HEK293 (cell line): ENCODE measurements around the gene UBA6.
"Not testable (repeated sequence)": the region's sequence is repeated elsewhere in the genome, so short reads cannot be mapped to it uniquely, and the experiment has no call there.

Experiments
- CTCF ChIA-PET: fragments of 350-600 bp; formaldehyde crosslinking; extraction: SDS; loops from one replicate; lab custom pipeline; 2021; ENCODE audit warnings: antibody characterized with exemption; lab: Yijun Ruan, JAX
- POLR2A ChIA-PET: fragments of 300-600 bp; formaldehyde crosslinking; extraction: SDS; loops from one replicate; lab custom pipeline; 2020; ENCODE audit warnings: antibody characterized with exemption, inconsistent platforms; lab: Yijun Ruan, JAX
- H3K27ac ChIP-seq: fragments of 200-500 bp; sonication (Bioruptor generic); 2 replicates; pipeline ENCODE4 v1.5.1; 2014; ENCODE audit warnings: low read depth, low read length, control low read depth, inconsistent platforms; ENCODE audit errors: extremely low read depth
- H3K36me3 ChIP-seq, 2 experiments: fragments of 200-500 bp in 1 of 2; sonication (Bioruptor generic) in 1 of 2; 1 replicate in 1 of 2; 2 replicates in 1 of 2; pipeline ENCODE4 v1.5.1; 2014 to 2017; ENCODE audit warnings: inconsistent platforms in 2 of 2, low read length in 2 of 2; ENCODE audit not compliant: control insufficient read depth in 2 of 2, insufficient read depth in 1 of 2
- H3K4me1 ChIP-seq: fragments of 200-500 bp; sonication (Bioruptor generic); 2 replicates; pipeline ENCODE4 v1.5.1; 2014; ENCODE audit warnings: mild to moderate bottlenecking, low read length, inconsistent platforms; ENCODE audit not compliant: control insufficient read depth, insufficient read depth
- H3K4me3 ChIP-seq: 2 replicates; pipeline ENCODE4 v1.5.1; 2011; ENCODE audit warnings: low read depth, mild to moderate bottlenecking, control low read depth, low read length, moderate library complexity
- H3K9me3 ChIP-seq: fragments of 200-500 bp; sonication (Bioruptor generic); 2 replicates; pipeline ENCODE4 v1.5.1; 2014; ENCODE audit warnings: low read depth, low read length, inconsistent platforms; ENCODE audit not compliant: control insufficient read depth, insufficient read depth
- BCL11B ChIP-seq: fragments of 450-650 bp; formaldehyde crosslinking; IDR thresholded peaks from 2 replicates; pipeline ENCODE4 v1.5.1; 2016; ENCODE audit warnings: low read depth, missing biosample characterization, missing genetic modification characterization
- IKZF3 ChIP-seq: fragments of 450-650 bp; IDR thresholded peaks from 2 replicates; pipeline ENCODE4 v1.5.0; 2018; ENCODE audit warnings: missing biosample characterization, mild to moderate bottlenecking, missing genetic modification characterization, moderate library complexity
- KLF10 ChIP-seq: fragments of 450-650 bp; IDR thresholded peaks from 2 replicates; pipeline ENCODE4 v1.5.1; 2018; ENCODE audit warnings: missing biosample characterization, mild to moderate bottlenecking, missing genetic modification characterization
- KLF7 ChIP-seq: fragments of 450-650 bp; formaldehyde crosslinking; IDR thresholded peaks from 2 replicates; pipeline ENCODE4 v1.5.1; 2016; ENCODE audit warnings: missing biosample characterization, missing genetic modification characterization, borderline replicate concordance
- RBAK ChIP-seq: fragments of 450-650 bp; formaldehyde crosslinking; IDR thresholded peaks from 2 replicates; pipeline ENCODE4 v1.5.1; 2016; ENCODE audit warnings: missing biosample characterization, missing genetic modification characterization
- TCF7L2 ChIP-seq: IDR thresholded peaks from 2 replicates; pipeline ENCODE4 v1.6.1; 2011; ENCODE audit warnings: low read depth, mild to moderate bottlenecking, inconsistent platforms, low read length, moderate library complexity, borderline replicate concordance
- ZBTB17 ChIP-seq: fragments of 450-650 bp; formaldehyde crosslinking; IDR thresholded peaks from 2 replicates; pipeline ENCODE4 v1.5.1; 2016; ENCODE audit warnings: missing biosample characterization, missing genetic modification characterization
- ZBTB7A ChIP-seq: fragments of 450-650 bp; formaldehyde crosslinking; IDR thresholded peaks from 2 replicates; pipeline ENCODE4 v1.5.1; 2016; ENCODE audit warnings: low read depth, missing biosample characterization, missing genetic modification characterization
- ZNF221 ChIP-seq: fragments of 450-650 bp; formaldehyde crosslinking; IDR thresholded peaks from 2 replicates; pipeline ENCODE4 v1.5.1; 2017; ENCODE audit warnings: missing biosample characterization, missing genetic modification characterization, borderline replicate concordance
- ZNF302 ChIP-seq: fragments of 450-650 bp; formaldehyde crosslinking; IDR thresholded peaks from 2 replicates; pipeline ENCODE4 v1.5.1; 2016; ENCODE audit warnings: missing biosample characterization, missing genetic modification characterization, low read depth
- ZNF341 ChIP-seq: fragments of 450-650 bp; formaldehyde crosslinking; IDR thresholded peaks from 2 replicates; pipeline ENCODE4; 2016; ENCODE audit warnings: low read depth, missing biosample characterization, missing genetic modification characterization
- ZNF416 ChIP-seq: fragments of 450-650 bp; formaldehyde crosslinking; IDR thresholded peaks from 2 replicates; pipeline ENCODE4 v1.5.1; 2016; ENCODE audit warnings: missing biosample characterization, missing genetic modification characterization
- ZNF510 ChIP-seq: fragments of 450-650 bp; formaldehyde crosslinking; IDR thresholded peaks from 2 replicates; pipeline ENCODE4 v1.5.1; 2018; ENCODE audit warnings: mild to moderate bottlenecking, missing genetic modification characterization, missing biosample characterization; ENCODE audit not compliant: insufficient replicate concordance
- ZNF544 ChIP-seq: fragments of 450-650 bp; formaldehyde crosslinking; IDR thresholded peaks from 2 replicates; pipeline ENCODE4 v1.5.0; 2017; ENCODE audit warnings: missing biosample characterization, missing genetic modification characterization
- ZNF548 ChIP-seq: fragments of 450-650 bp; formaldehyde crosslinking; IDR thresholded peaks from 2 replicates; pipeline ENCODE4 v1.5.1; 2016; ENCODE audit warnings: missing biosample characterization, missing genetic modification characterization
- ZNF558 ChIP-seq: fragments of 450-650 bp; formaldehyde crosslinking; IDR thresholded peaks from 2 replicates; pipeline ENCODE4 v1.5.1; 2016; ENCODE audit warnings: missing biosample characterization, missing genetic modification characterization
- ZNF560 ChIP-seq: fragments of 450-650 bp; formaldehyde crosslinking; IDR thresholded peaks from 2 replicates; pipeline ENCODE4 v1.5.1; 2017; ENCODE audit warnings: missing biosample characterization, missing genetic modification characterization, borderline replicate concordance
- TF ChIP-seq, protein P1 (sequence below): fragments of 450-650 bp; formaldehyde crosslinking; IDR thresholded peaks from 2 replicates; pipeline ENCODE4 v1.5.1; 2016; ENCODE audit warnings: missing biosample characterization, missing genetic modification characterization
- TF ChIP-seq, protein P2 (sequence below): fragments of 450-650 bp; formaldehyde crosslinking; IDR thresholded peaks from 2 replicates; pipeline ENCODE4 v1.5.1; 2016; ENCODE audit warnings: missing biosample characterization, missing genetic modification characterization
- TF ChIP-seq, protein P3 (sequence below): fragments of 450-650 bp; formaldehyde crosslinking; IDR thresholded peaks from 2 replicates; pipeline ENCODE4 v1.5.1; 2017; ENCODE audit warnings: missing biosample characterization, missing genetic modification characterization
- TF ChIP-seq, protein P4 (sequence below): sonication (generic); formaldehyde crosslinking; IDR thresholded peaks from 2 replicates; pipeline ENCODE4 v1.8.1; 2022; ENCODE audit warnings: mild to moderate bottlenecking, moderate library complexity, missing genetic modification reagents

Gene UBA6

DNA sequence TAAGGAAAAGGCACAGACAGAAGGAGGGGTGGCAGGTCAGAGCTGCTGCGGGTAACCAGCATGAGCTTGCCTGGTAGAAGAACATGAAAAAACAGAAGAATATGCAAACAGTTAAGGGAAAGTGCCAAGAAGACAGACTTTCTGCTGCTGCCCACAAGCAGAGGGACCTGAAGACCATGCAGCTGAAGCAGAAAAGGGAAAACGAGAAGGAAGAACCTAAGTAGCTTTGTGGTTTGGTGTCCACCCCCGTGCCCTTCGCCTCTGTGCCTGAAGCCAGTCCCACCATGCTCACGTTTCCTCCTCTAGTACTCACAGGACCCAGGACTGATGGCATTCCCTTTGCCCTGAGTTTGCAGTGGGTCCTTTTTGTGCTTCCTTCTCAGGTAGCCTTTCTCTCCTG is 62.8 kb downstream of the UBA6 start:
- no peaks in the 10 kb centered on the region for H3K4me1 ChIP-seq
- POLR2A ChIA-PET = no interaction called here
- H3K27ac ChIP-seq = no peak overlapping the region
- TF ChIP-seq RBAK (tag by site-specific recombination) = no peak
- no peak for TF ChIP-seq ZNF341 (tag by site-specific recombination)
- no peak for TF ChIP-seq ZNF558
- TF ChIP-seq ZNF510 (tag by site-specific recombination) = no peak
- TF ChIP-seq ZBTB7A (tag by site-specific recombination) = no peak
- no peak for TF ChIP-seq ZNF548
- no peak for TF ChIP-seq ZBTB17
- no peak for TF ChIP-seq ZNF221 (tag by site-specific recombination)
- TF ChIP-seq ZNF560 (tag by site-specific recombination) = no peak
- TF ChIP-seq KLF7 = no peak
- TF ChIP-seq IKZF3 = no peak
- no peak for TF ChIP-seq BCL11B
- TF ChIP-seq, protein P1, sequence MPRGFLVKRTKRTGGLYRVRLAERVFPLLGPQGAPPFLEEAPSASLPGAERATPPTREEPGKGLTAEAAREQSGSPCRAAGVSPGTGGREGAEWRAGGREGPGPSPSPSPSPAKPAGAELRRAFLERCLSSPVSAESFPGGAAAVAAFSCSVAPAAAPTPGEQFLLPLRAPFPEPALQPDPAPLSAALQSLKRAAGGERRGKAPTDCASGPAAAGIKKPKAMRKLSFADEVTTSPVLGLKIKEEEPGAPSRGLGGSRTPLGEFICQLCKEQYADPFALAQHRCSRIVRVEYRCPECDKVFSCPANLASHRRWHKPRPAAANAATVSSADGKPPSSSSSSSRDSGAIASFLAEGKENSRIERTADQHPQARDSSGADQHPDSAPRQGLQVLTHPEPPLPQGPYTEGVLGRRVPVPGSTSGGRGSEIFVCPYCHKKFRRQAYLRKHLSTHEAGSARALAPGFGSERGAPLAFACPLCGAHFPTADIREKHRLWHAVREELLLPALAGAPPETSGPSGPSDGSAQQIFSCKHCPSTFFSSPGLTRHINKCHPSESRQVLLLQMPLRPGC (tag by site-specific recombination) = no peak
- no peak for TF ChIP-seq TCF7L2
- TF ChIP-seq ZNF544 = no peak
- no peaks in the 10 kb centered on the region for H3K9me3 ChIP-seq
- CTCF ChIA-PET = no interaction called here
- H3K4me3 ChIP-seq = no peak overlapping the region
- H3K36me3 ChIP-seq = peaks cover 0 to 45% of the 10 kb centered on the region in 2 experiments; a peak in 2 of 3 replicates

DNA sequence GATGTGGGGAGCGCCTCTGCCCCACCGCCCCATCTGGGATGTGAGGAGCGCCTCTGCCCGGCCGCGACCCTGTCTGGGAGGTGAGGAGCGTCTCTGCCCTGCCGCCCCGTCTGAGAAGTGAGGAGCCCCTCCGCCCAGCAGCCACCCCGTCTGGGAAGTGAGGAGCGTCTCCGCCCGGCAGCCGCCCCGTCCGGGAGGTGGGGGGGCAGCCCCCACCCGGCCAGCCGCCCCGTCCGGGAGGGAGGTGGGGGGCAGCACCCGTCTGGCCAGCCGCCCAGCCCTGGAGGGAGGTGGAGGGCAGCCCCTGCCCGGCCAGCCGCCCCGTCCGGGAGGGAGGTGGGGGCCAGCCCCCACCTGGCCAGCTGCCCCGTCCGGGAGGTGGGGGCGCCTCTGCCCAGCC is 64.0 kb downstream of the UBA6 start:
- H3K4me3 ChIP-seq, H3K9me3 ChIP-seq, H3K4me1 ChIP-seq, POLR2A ChIA-PET, CTCF ChIA-PET, H3K27ac ChIP-seq: not testable (repeated sequence)
- peaks cover 3 to 57% of the 10 kb centered on the region in 2 experiments; a peak in 2 of 3 replicates for H3K36me3 ChIP-seq

DNA sequence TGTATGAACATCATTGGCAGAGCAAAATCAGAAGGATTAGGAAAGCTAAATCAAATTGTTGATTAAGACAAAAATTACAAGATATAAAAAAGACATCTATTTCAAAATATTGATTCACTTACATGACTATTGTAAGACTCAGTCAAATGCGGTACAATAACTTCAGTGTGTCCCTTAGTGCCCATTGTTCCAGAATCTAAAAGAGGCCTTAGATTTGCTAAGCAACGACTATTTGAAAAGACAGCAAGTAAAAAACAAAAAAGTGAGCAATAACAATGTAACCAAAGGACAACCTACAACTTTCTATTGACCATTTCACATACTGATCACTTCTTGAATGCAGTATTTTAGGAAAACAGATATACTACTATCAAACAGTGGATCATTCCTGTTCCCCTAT is 65.6 kb downstream of the UBA6 start:
- Histone ChIP-seq H3K36me3 (peaks cover 14 to 59% of the 10 kb centered on the region in 2 experiments), H3K27ac (no peak overlapping the region), H3K4me1 (no peaks in the 10 kb centered on the region), H3K4me3 (no peak overlapping the region), H3K9me3 (no peaks in the 10 kb centered on the region)
- POLR2A ChIA-PET = no interaction called here
- TF ChIP-seq, protein P2, sequence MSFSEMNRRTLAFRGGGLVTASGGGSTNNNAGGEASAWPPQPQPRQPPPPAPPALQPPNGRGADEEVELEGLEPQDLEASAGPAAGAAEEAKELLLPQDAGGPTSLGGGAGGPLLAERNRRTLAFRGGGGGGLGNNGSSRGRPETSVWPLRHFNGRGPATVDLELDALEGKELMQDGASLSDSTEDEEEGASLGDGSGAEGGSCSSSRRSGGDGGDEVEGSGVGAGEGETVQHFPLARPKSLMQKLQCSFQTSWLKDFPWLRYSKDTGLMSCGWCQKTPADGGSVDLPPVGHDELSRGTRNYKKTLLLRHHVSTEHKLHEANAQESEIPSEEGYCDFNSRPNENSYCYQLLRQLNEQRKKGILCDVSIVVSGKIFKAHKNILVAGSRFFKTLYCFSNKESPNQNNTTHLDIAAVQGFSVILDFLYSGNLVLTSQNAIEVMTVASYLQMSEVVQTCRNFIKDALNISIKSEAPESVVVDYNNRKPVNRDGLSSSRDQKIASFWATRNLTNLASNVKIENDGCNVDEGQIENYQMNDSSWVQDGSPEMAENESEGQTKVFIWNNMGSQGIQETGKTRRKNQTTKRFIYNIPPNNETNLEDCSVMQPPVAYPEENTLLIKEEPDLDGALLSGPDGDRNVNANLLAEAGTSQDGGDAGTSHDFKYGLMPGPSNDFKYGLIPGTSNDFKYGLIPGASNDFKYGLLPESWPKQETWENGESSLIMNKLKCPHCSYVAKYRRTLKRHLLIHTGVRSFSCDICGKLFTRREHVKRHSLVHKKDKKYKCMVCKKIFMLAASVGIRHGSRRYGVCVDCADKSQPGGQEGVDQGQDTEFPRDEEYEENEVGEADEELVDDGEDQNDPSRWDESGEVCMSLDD (tag by site-specific recombination) = no peak
- no peak for TF ChIP-seq ZNF221 (tag by site-specific recombination)
- TF ChIP-seq ZNF302 (tag by site-specific recombination) = no peak
- TF ChIP-seq, protein P3, sequence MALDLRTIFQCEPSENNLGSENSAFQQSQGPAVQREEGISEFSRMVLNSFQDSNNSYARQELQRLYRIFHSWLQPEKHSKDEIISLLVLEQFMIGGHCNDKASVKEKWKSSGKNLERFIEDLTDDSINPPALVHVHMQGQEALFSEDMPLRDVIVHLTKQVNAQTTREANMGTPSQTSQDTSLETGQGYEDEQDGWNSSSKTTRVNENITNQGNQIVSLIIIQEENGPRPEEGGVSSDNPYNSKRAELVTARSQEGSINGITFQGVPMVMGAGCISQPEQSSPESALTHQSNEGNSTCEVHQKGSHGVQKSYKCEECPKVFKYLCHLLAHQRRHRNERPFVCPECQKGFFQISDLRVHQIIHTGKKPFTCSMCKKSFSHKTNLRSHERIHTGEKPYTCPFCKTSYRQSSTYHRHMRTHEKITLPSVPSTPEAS = no peak
- no peak for TF ChIP-seq ZNF416 (tag by site-specific recombination)
- TF ChIP-seq, protein P4, sequence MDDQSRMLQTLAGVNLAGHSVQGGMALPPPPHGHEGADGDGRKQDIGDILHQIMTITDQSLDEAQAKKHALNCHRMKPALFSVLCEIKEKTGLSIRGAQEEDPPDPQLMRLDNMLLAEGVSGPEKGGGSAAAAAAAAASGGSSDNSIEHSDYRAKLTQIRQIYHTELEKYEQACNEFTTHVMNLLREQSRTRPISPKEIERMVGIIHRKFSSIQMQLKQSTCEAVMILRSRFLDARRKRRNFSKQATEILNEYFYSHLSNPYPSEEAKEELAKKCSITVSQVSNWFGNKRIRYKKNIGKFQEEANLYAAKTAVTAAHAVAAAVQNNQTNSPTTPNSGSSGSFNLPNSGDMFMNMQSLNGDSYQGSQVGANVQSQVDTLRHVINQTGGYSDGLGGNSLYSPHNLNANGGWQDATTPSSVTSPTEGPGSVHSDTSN (CRISPR knock-in tag) = no peak
- TF ChIP-seq KLF10 (tag by site-specific recombination) = no peak
- CTCF ChIA-PET = no interaction called here
